ENCODE data around the gene PCF11. TPM values are rescaled to one million over a fixed set of nuclear protein-coding genes. Genes with fewer than 3 reads are reported as not detected.

The PCF11 gene
- total RNA-seq, 1 experiment from 2014 or later: 46.1 TPM

DNA sequence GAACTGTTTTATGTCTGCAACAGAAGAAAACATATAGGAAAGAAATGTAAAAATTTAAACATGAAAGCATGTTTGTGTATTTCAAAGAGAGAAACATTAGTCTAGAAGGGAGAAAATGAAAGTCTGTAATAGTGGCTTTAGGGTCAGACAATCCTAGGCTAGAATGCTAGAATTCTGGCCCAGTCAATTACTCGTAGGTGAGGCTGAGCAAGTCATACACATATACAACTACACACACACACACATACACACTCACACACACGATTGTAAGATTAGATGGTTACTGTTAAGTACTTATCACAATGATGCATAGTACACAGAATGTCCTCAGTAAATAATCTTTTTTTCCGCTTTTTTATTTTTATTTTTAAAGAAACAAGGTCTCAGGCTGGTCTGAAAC lies 37.7 kb upstream of the PCF11 start:
- Mint-ChIP-seq H3K27ac (no peak overlapping the region), H3K4me1 (no peaks in the 10 kb centered on the region; the same call in 1 of the 2 replicates), H3K4me3 (no peak overlapping the region), H3K27me3 (ENCODE audit: low read depth) (no peaks in the 10 kb centered on the region), H3K36me3 (no peaks in the 10 kb centered on the region), H3K9me3 (no peaks in the 10 kb centered on the region)
- DNase-seq (ENCODE audit: low spot score) (no peak), ATAC-seq (no peak)
- TF ChIP-seq SMAD4 (CRISPR knock-in tag; IDR thresholded peaks at IDR 0.05): no peak
- TF ChIP-seq NFYB (CRISPR knock-in tag; conservative IDR thresholded peaks at IDR 0.05; ENCODE audit: low read depth): no peak
- TF ChIP-seq ZNF423 (CRISPR knock-in tag; IDR thresholded peaks at IDR 0.05): no peak
- TF ChIP-seq, protein P1, sequence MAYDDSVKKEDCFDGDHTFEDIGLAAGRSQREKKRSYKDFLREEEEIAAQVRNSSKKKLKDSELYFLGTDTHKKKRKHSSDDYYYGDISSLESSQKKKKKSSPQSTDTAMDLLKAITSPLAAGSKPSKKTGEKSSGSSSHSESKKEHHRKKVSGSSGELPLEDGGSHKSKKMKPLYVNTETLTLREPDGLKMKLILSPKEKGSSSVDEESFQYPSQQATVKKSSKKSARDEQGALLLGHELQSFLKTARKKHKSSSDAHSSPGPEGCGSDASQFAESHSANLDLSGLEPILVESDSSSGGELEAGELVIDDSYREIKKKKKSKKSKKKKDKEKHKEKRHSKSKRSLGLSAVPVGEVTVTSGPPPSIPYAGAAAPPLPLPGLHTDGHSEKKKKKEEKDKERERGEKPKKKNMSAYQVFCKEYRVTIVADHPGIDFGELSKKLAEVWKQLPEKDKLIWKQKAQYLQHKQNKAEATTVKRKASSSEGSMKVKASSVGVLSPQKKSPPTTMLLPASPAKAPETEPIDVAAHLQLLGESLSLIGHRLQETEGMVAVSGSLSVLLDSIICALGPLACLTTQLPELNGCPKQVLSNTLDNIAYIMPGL (CRISPR knock-in tag; IDR thresholded peaks at IDR 0.05): no peak
- no peak for TF ChIP-seq IRF2 (CRISPR knock-in tag; IDR thresholded peaks at IDR 0.05; ENCODE audit: borderline replicate concordance, low read depth)
- TF ChIP-seq, protein P2, sequence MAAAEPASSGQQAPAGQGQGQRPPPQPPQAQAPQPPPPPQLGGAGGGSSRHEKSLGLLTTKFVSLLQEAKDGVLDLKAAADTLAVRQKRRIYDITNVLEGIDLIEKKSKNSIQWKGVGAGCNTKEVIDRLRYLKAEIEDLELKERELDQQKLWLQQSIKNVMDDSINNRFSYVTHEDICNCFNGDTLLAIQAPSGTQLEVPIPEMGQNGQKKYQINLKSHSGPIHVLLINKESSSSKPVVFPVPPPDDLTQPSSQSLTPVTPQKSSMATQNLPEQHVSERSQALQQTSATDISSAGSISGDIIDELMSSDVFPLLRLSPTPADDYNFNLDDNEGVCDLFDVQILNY (CRISPR knock-in tag; IDR thresholded peaks at IDR 0.05): no peak
- TF ChIP-seq, protein P3, sequence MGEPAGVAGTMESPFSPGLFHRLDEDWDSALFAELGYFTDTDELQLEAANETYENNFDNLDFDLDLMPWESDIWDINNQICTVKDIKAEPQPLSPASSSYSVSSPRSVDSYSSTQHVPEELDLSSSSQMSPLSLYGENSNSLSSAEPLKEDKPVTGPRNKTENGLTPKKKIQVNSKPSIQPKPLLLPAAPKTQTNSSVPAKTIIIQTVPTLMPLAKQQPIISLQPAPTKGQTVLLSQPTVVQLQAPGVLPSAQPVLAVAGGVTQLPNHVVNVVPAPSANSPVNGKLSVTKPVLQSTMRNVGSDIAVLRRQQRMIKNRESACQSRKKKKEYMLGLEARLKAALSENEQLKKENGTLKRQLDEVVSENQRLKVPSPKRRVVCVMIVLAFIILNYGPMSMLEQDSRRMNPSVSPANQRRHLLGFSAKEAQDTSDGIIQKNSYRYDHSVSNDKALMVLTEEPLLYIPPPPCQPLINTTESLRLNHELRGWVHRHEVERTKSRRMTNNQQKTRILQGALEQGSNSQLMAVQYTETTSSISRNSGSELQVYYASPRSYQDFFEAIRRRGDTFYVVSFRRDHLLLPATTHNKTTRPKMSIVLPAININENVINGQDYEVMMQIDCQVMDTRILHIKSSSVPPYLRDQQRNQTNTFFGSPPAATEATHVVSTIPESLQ (CRISPR knock-in tag; IDR thresholded peaks at IDR 0.05): no peak
- no peak for TF ChIP-seq HMGA2 (CRISPR knock-in tag; IDR thresholded peaks at IDR 0.05)
- TF ChIP-seq, protein P4, sequence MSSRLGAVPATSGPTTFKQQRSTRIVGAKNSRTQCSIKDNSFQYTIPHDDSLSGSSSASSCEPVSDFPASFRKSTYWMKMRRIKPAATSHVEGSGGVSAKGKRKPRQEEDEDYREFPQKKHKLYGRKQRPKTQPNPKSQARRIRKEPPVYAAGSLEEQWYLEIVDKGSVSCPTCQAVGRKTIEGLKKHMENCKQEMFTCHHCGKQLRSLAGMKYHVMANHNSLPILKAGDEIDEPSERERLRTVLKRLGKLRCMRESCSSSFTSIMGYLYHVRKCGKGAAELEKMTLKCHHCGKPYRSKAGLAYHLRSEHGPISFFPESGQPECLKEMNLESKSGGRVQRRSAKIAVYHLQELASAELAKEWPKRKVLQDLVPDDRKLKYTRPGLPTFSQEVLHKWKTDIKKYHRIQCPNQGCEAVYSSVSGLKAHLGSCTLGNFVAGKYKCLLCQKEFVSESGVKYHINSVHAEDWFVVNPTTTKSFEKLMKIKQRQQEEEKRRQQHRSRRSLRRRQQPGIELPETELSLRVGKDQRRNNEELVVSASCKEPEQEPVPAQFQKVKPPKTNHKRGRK (CRISPR knock-in tag; IDR thresholded peaks at IDR 0.05; ENCODE audit: borderline replicate concordance): no peak
- TF ChIP-seq, protein P5, sequence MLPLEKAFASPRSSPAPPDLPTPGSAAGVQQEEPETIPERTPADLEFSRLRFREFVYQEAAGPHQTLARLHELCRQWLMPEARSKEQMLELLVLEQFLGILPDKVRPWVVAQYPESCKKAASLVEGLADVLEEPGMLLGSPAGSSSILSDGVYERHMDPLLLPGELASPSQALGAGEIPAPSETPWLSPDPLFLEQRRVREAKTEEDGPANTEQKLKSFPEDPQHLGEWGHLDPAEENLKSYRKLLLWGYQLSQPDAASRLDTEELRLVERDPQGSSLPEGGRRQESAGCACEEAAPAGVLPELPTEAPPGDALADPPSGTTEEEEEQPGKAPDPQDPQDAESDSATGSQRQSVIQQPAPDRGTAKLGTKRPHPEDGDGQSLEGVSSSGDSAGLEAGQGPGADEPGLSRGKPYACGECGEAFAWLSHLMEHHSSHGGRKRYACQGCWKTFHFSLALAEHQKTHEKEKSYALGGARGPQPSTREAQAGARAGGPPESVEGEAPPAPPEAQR (CRISPR knock-in tag; IDR thresholded peaks at IDR 0.05): no peak
- POLR2A ChIA-PET: no interaction called here
- CTCF ChIA-PET: no interaction called here

DNA sequence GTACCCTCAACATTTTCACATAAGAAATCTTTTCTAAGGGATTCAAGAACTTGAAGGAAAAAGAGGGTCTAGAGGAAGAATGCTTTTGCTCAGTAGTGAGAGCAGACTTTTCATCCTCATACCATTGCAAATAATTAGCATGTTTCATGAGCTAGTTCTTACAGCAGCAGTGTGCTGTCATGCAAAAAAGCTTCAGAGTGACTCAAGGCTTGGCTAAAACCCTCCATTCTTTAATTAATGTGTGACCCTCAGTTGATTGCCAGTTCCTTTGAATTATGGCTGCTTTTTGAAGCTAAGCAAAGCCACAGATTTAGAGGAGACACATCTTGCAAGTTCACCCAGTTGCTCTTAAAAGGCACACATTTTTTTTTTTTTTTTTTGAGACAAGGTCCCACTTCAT lies 36.6 kb upstream of the PCF11 start:
- Mint-ChIP-seq H3K4me3 (no peak overlapping the region), H3K27me3 (ENCODE audit: low read depth) (no peaks in the 10 kb centered on the region), H3K4me1 (no peaks in the 10 kb centered on the region; the same call in 1 of the 2 replicates), H3K36me3 (no peaks in the 10 kb centered on the region), H3K27ac (no peak overlapping the region), H3K9me3 (no peaks in the 10 kb centered on the region)
- CTCF ChIA-PET: no interaction called here
- no peak for ATAC-seq
- POLR2A ChIA-PET: interaction anchor here (1.5 kb wide), 1 partner anchor 36 kb away, joined by 5 read pairs; the partner anchor contains the start of gene PCF11
- TF ChIP-seq ELF4 (CRISPR knock-in tag; IDR thresholded peaks at IDR 0.05; ENCODE audit: low read depth) (no peak), ZNF317 (CRISPR knock-in tag; IDR thresholded peaks at IDR 0.05; ENCODE audit: borderline replicate concordance, low read depth) (no peak), NR2C2 (CRISPR knock-in tag; IDR thresholded peaks at IDR 0.05) (no peak), SMAD4 (CRISPR knock-in tag; IDR thresholded peaks at IDR 0.05) (no peak), FOXP1 (CRISPR knock-in tag; IDR thresholded peaks at IDR 0.05; ENCODE audit: borderline replicate concordance) (no peak), HMGA2 (CRISPR knock-in tag; IDR thresholded peaks at IDR 0.05) (no peak)
- TF ChIP-seq, protein P6, sequence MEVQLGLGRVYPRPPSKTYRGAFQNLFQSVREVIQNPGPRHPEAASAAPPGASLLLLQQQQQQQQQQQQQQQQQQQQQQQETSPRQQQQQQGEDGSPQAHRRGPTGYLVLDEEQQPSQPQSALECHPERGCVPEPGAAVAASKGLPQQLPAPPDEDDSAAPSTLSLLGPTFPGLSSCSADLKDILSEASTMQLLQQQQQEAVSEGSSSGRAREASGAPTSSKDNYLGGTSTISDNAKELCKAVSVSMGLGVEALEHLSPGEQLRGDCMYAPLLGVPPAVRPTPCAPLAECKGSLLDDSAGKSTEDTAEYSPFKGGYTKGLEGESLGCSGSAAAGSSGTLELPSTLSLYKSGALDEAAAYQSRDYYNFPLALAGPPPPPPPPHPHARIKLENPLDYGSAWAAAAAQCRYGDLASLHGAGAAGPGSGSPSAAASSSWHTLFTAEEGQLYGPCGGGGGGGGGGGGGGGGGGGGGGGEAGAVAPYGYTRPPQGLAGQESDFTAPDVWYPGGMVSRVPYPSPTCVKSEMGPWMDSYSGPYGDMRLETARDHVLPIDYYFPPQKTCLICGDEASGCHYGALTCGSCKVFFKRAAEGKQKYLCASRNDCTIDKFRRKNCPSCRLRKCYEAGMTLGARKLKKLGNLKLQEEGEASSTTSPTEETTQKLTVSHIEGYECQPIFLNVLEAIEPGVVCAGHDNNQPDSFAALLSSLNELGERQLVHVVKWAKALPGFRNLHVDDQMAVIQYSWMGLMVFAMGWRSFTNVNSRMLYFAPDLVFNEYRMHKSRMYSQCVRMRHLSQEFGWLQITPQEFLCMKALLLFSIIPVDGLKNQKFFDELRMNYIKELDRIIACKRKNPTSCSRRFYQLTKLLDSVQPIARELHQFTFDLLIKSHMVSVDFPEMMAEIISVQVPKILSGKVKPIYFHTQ (CRISPR knock-in tag; IDR thresholded peaks at IDR 0.05): no peak
- TF ChIP-seq, protein P7, sequence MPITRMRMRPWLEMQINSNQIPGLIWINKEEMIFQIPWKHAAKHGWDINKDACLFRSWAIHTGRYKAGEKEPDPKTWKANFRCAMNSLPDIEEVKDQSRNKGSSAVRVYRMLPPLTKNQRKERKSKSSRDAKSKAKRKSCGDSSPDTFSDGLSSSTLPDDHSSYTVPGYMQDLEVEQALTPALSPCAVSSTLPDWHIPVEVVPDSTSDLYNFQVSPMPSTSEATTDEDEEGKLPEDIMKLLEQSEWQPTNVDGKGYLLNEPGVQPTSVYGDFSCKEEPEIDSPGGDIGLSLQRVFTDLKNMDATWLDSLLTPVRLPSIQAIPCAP (CRISPR knock-in tag; IDR thresholded peaks at IDR 0.05): no peak
- TF ChIP-seq, protein P8, sequence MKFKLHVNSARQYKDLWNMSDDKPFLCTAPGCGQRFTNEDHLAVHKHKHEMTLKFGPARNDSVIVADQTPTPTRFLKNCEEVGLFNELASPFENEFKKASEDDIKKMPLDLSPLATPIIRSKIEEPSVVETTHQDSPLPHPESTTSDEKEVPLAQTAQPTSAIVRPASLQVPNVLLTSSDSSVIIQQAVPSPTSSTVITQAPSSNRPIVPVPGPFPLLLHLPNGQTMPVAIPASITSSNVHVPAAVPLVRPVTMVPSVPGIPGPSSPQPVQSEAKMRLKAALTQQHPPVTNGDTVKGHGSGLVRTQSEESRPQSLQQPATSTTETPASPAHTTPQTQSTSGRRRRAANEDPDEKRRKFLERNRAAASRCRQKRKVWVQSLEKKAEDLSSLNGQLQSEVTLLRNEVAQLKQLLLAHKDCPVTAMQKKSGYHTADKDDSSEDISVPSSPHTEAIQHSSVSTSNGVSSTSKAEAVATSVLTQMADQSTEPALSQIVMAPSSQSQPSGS (CRISPR knock-in tag; IDR thresholded peaks at IDR 0.05; ENCODE audit: borderline replicate concordance, low read depth): no peak
- no peak for DNase-seq (ENCODE audit: low spot score)
